Activated naive CD4-positive, alpha-beta T cell treated with anti-CD3 and anti-CD28 coated beads for 36 hours (primary cell): Measurements from ENCODE around the gene TFDP1. TPM values are rescaled to one million over a fixed set of nuclear protein-coding genes. Genes with fewer than 3 reads are reported as not detected.
A peak's percentile ranks its signal among the peaks of the same experiment; 100 is the strongest.

Experiments
- CTCF ChIA-PET: fragments of 350-600 bp; sonication (Branson Sonifier 250); formaldehyde crosslinking; loops from one replicate; lab custom pipeline; 2021; ENCODE audit warnings: antibody characterized with exemption; lab: Charles Lee
- DNase-seq: peaks from one replicate; pipeline ENCODE4 v3.0.0-alpha.2; 2020
- H3K27ac Mint-ChIP-seq: one replicate; pipeline ENCODE4 v1.8.0; 2021; ENCODE audit warnings: mild to moderate bottlenecking, mixed read lengths
- H3K27me3 Mint-ChIP-seq: one replicate; pipeline ENCODE4 v1.8.0; 2021; ENCODE audit warnings: low read depth, mixed read lengths
- H3K36me3 Mint-ChIP-seq: one replicate; pipeline ENCODE4 v1.8.0; 2021; ENCODE audit warnings: low read depth, mixed read lengths
- H3K4me1 Mint-ChIP-seq: one replicate; pipeline ENCODE4 v1.8.0; 2021; ENCODE audit warnings: low read depth, mixed read lengths
- H3K4me3 Mint-ChIP-seq: one replicate; pipeline ENCODE4 v1.8.0; 2021; ENCODE audit warnings: mild to moderate bottlenecking, moderate library complexity, mixed read lengths
- H3K9me3 Mint-ChIP-seq: one replicate; pipeline ENCODE4 v1.8.0; 2021; ENCODE audit warnings: mixed read lengths
- intact Hi-C: fragments of 100-400 bp; cut with micrococcal nuclease; formaldehyde crosslinking; loops from one replicate; pipeline ENCODE4 v1.15.1; 2023
- total RNA-seq, 2 experiments: library from RNA; stranded (reverse); gene quantifications; one replicate each; pipeline ENCODE4 v1.2.3, GENCODE V29; 2021

Gene TFDP1
- total RNA-seq, 2 experiments from 2014 or later: 157 to 161 TPM

DNA sequence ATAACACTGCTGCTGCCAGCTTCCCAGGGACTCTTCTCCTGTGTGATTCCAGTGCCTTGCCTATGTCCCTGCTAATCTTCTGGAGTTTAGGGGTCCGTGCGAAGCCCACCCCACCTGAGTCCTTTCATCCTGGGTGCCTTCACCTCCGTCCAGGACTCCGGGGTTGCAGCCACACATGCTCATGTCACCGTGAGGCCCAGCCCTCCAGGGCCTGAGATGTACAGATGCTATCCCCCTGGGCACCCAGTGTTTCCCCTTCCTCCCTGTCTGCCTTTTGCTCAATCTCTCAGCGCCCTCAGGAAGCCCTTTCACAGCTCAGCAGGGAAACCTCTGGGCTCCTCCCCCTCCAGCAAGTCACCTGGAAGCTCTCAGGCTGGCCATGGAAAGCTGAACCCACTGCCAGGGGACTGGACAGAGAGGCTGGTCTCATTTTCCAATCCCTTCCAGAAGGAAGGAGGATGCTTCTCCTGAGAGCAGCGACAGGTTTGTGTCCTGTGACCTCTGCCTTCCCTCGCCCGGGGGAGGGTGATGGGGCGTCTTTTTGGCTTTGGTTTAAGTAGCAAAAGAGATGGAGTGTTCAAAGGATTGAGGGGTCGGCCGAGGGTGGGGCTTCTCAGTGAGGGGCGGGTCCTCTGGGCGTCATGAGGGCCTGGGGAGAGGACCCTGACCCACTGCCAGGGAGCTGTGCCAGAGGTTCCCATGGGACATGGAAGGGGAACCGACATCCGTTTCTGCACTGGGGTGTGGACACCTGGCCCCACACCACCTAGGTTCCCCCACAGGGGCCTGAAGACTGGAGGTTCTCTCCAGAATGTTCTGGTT, 30.8 kb upstream of the TFDP1 start:
- Mint-ChIP-seq H3K27ac (no peak overlapping the region), H3K36me3 (peaks cover 9% of the 10 kb centered on the region), H3K4me1 (no peaks in the 10 kb centered on the region), H3K4me3 (no peak overlapping the region), H3K27me3 (no peaks in the 10 kb centered on the region), H3K9me3 (no peaks in the 10 kb centered on the region)
- peak; percentile 1 for DNase-seq
- intact Hi-C loops: no loop called here
- CTCF ChIA-PET: no interaction called here

DNA sequence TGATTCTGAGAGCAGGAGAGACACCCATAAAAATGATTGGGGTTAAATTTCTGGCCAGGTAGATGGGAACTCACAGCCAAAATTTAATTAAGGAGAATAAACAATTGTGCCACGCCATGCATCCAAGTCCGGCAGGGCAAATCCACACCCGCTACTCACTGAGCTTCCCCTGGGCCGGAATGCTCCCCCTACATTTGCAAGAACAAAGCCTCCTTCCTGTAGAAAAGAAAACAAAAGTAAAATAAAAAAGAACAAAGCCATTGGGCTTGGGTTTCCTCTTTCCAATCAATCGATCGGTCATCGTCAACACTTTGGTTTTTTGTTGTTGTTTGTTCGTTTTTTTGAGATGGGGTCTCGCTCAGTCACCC, 30.2 kb upstream of the TFDP1 start:
- Mint-ChIP-seq H3K27ac (no peak overlapping the region), H3K4me1 (no peaks in the 10 kb centered on the region), H3K27me3 (no peaks in the 10 kb centered on the region), H3K36me3 (peaks cover 5% of the 10 kb centered on the region), H3K4me3 (no peak overlapping the region), H3K9me3 (no peaks in the 10 kb centered on the region)
- CTCF ChIA-PET: no interaction called here
- intact Hi-C loops: no loop called here
- peak; percentile 0 for DNase-seq

DNA sequence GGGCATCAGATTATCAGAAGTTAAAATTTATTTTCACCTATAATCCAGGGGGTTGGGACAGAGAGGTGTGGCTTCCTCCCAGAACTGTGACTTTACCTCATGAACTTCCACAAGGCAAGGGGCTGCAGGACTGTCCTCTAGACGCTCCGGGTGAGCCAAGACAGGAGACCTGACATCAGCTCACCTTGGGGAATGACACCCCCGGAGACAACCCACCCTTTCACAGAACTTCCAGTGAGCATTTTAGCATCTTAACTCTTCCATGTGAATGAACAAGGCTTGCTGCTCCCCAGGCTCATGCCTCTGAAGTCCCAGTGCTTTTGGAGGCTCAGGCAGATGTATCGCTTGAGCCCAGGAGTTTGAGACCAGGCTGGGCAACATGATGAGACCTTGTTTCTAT, 29.4 kb upstream of the TFDP1 start:
- H3K4me1 Mint-ChIP-seq: no peaks in the 10 kb centered on the region
- H3K36me3 Mint-ChIP-seq: peaks cover 3% of the 10 kb centered on the region
- peak; percentile 1 for DNase-seq
- H3K9me3 Mint-ChIP-seq: no peaks in the 10 kb centered on the region
- no peak overlapping the region for H3K27ac Mint-ChIP-seq
- H3K27me3 Mint-ChIP-seq: no peaks in the 10 kb centered on the region
- intact Hi-C loops: no loop called here
- H3K4me3 Mint-ChIP-seq: no peak overlapping the region
- CTCF ChIA-PET: no interaction called here

DNA sequence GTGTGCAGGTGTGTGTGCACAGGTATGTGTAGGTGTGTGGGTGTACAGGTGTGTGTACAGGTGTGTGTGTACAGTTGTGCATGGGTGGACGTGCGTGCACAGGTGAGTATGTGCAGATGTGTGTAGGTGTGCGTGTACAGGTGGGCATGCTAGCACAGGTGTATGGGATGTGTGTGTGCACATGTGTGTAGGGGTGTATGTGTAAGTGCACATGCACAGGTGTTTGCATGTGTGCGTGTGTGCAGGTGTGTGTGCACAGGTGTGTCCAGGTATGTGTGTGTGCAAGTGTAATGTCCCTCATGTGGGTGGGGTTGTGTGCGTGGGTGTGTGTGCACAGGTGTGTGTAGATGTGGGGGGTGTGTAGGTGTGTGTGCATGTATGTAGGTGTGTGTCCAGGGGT, 27.5 kb upstream of the TFDP1 start:
- peak; percentile 0 for DNase-seq
- no peaks in the 10 kb centered on the region for H3K9me3 Mint-ChIP-seq

DNA sequence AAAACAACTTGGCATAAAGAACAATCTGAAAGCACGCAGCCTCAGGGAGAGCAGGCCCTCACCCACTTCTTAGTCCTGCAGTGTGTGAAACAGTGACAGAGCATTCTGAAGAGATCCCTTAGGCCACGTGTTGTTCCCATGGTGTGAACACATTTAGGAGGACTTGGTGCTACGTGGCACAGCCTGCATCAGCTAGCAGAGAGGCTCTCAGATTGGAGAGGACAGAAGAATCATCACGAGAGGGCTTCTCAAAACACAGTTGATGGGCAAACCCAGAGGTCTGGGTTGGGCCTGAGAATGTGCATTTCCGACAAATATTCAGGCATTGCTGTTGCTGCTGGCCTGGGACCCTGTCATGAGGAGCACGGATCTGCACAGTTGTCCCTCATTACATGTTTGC, 26.1 kb upstream of the TFDP1 start:
- no peak for DNase-seq
- H3K27me3 Mint-ChIP-seq: no peaks in the 10 kb centered on the region
- intact Hi-C loops: no loop called here
- H3K9me3 Mint-ChIP-seq: no peaks in the 10 kb centered on the region
- H3K36me3 Mint-ChIP-seq: no peaks in the 10 kb centered on the region
- H3K4me3 Mint-ChIP-seq: no peak overlapping the region
- no peak overlapping the region for H3K27ac Mint-ChIP-seq
- H3K4me1 Mint-ChIP-seq: peaks cover 4% of the 10 kb centered on the region
- CTCF ChIA-PET: no interaction called here

More for the DNA sequence above, 27.5 kb upstream of the TFDP1 start:
- H3K4me3 Mint-ChIP-seq: no peak overlapping the region
- intact Hi-C loops: no loop called here
- CTCF ChIA-PET: no interaction called here
- no peaks in the 10 kb centered on the region for H3K27me3 Mint-ChIP-seq
- no peak overlapping the region for H3K27ac Mint-ChIP-seq
- no peaks in the 10 kb centered on the region for H3K36me3 Mint-ChIP-seq
- no peaks in the 10 kb centered on the region for H3K4me1 Mint-ChIP-seq

DNA sequence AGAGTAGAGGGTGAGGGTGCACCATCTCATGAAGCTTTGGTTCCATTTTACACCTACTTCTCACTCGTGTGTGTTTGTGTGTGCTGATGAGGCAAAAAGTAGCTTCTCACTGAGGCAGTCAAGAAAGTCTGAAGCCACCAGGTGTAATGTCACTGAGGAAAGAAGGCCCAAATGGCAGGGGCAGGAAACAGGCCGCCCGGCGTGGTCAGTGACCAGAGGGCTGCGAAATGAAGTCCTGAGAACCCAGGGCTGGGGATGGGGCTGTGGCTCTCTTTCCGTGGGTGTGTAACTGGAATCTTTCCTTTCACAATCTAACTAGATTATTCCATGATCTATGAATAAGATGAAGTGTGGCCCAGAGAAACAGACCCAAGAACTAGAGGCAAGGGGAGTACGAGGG, 25.5 kb upstream of the TFDP1 start:
- Mint-ChIP-seq H3K4me3 (no peak overlapping the region), H3K4me1 (peaks cover 4% of the 10 kb centered on the region), H3K27me3 (no peaks in the 10 kb centered on the region), H3K27ac (no peak overlapping the region), H3K36me3 (no peaks in the 10 kb centered on the region), H3K9me3 (no peaks in the 10 kb centered on the region)
- CTCF ChIA-PET: no interaction called here
- intact Hi-C loops: no loop called here
- no peak for DNase-seq

DNA sequence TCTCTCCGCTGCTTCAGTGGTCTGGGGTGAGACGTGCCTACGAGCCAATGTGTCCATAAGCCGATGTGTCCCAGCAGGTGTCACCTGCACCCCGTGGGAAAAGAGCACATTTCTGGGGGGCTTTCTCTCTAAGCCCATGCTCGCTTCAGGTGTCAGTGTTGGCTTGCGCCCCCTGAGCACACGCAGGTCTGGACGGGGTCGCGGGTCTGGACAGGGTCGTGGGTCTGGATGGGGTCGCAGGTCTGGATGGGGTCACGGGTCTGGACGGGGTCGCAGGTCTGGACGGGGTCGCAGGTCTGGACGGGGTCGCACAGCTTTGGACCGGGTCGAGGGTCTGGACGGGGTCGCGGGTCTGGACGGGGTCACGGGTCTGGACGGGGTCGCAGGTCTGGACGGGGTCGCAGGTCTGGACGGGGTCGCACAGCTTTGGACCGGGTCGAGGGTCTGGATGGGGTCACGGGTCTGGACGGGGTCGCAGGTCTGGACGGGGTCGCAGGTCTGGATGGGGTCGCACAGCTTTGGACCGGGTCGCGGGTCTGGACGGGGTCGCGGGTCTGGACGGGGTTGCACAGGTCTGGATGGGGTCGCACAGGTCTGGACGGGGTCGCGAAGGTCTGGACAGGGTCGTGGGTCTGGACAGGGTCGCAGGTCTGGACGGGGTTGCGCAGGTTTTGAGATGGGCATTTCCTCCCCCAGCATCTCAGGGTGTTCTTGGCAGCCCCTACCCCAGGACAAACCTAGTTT, 24.5 kb upstream of the TFDP1 start:
- Mint-ChIP-seq H3K36me3 (no peaks in the 10 kb centered on the region), H3K27ac (no peak overlapping the region), H3K4me1 (peaks cover 4% of the 10 kb centered on the region), H3K9me3 (no peaks in the 10 kb centered on the region), H3K4me3 (no peak overlapping the region), H3K27me3 (no peaks in the 10 kb centered on the region)
- DNase-seq: peak; percentile 1
- CTCF ChIA-PET: no interaction called here
- intact Hi-C loops: no loop called here

DNA sequence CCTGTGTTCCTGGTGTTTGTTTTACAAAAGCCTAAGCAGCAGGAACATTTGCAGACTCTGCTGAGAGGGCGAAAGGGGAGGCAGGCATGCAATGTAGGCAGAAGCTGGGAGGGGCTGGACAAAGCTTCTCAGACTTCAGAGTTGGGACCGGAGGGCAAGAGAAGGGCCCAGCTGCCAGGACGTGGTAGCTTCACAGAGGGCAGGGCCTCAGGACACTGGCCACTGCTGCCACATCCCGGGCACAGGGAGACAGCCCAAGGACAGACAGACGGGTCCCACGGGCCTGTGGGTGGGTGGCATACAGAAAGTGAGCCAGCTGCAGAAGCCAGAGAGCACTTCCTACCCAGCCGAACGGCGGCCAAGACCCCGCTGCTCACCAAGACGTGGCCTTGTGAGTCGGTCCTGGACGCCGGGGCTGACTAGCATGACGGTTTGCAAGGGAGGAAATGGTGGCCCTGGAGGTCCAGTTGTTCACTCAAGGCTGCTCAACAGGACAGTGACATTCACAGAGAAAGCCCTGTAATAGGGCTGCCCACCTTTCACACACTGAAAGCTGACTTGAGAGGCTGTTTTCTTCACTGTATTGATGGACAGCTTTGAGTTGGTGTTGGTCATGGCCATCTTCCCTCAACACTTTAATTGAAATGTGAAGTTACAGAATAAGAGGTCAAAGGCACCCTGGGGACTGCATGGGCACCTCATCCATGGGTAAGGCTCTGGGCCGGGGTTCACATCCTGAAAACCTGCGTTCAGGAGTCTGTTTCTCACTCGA, 23.7 kb upstream of the TFDP1 start:
- H3K36me3 Mint-ChIP-seq: no peaks in the 10 kb centered on the region
- no peak overlapping the region for H3K4me3 Mint-ChIP-seq
- CTCF ChIA-PET: interaction anchor here (0.5 to 2.0 kb wide), 3 partner anchors 23 to 102 kb away, joined by 3 to 9 read pairs (median 3); no protein-coding TSS in a partner anchor
- H3K27me3 Mint-ChIP-seq: peaks cover 2% of the 10 kb centered on the region
- DNase-seq: peak; percentile 3
- intact Hi-C loops: no loop called here
- H3K27ac Mint-ChIP-seq: no peak overlapping the region
- H3K9me3 Mint-ChIP-seq: no peaks in the 10 kb centered on the region
- peaks cover 4% of the 10 kb centered on the region for H3K4me1 Mint-ChIP-seq

DNA sequence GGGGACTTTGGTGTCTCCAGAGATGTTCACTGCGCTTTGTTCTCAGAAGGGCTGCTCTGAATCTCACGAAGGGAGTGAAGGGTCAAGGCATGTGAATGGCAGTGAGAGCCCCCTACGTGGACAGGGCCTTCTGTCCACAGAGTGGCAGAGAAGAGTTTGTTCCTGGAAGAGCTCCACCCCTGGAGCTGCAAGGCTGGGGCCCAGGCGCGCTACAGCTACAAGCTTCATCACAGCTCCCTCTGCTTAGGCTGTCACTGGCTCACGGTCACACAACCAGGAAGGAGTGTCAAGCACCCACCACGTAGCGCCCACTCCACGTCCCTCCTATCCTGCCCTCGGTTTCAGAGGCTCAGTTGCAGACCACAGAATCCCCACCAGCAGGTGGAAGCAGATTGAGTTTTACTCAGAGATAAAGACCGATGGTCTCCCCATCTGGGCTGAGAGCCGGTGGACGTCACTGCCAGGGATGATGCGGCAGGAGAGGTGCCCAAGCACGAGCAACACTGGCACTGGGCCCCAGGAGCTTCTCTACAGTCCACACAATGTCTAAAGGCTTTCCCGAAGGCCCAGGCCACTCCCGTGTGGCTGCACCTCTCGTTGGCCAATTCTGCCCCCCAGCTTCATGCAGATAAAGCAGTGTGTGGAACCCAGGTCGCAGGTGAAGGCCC, 23.0 kb upstream of the TFDP1 start:
- Mint-ChIP-seq H3K27ac (no peak overlapping the region), H3K4me3 (no peak overlapping the region), H3K36me3 (no peaks in the 10 kb centered on the region), H3K4me1 (peaks cover 4% of the 10 kb centered on the region), H3K9me3 (no peaks in the 10 kb centered on the region), H3K27me3 (peaks cover 2% of the 10 kb centered on the region)
- DNase-seq: peak; percentile 3
- intact Hi-C loops: loop anchor here (1.0 to 2.0 kb wide), 3 partner anchors 103 to 619 kb away; no protein-coding TSS in a partner anchor
- CTCF ChIA-PET: interaction anchor here (0.7 to 2.0 kb wide), 6 partner anchors 24 to 166 kb away, joined by 3 to 9 read pairs (median 3); no protein-coding TSS in a partner anchor

DNA sequence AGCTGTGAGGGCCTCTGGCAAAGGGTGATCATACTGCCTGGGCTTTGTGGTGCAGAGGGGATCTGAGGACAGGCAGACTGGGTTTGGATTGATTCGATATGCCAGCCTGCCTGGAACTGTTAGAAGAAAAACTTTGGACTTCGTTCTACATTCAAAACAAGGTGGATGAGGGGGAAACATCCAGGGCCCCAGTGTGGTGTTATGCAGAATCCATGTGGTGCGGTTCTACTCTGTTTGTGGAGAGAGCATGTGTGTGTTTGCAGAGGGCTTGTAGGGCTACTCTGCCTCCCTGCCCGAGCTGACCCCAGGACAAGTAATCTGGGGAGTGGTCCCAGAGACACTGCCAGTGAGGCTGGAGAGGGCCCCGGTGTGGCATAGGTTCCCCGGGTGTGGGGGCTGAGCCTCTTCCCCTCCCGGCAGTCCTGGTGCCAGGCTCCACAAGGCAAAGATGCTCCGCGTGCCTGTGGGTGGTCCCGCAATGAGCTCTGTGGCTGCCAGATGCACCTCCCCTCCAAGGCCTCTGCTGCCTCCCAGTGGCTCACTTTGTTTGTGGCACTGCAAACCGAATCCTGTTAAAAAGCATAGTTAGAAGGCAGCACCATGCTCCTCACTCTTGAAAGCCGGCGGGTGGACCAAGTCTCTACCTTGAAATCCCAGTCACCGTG, 22.3 kb upstream of the TFDP1 start:
- CTCF ChIA-PET: interaction anchor here (0.7 to 2.0 kb wide), 7 partner anchors 25 to 167 kb away, joined by 3 to 9 read pairs (median 3); no protein-coding TSS in a partner anchor
- Mint-ChIP-seq H3K4me1 (peaks cover 4% of the 10 kb centered on the region), H3K4me3 (no peak overlapping the region), H3K27ac (no peak overlapping the region), H3K9me3 (no peaks in the 10 kb centered on the region), H3K27me3 (peaks cover 2% of the 10 kb centered on the region), H3K36me3 (no peaks in the 10 kb centered on the region)
- intact Hi-C loops: loop anchor here (1.0 to 2.0 kb wide), 3 partner anchors 104 to 619 kb away; no protein-coding TSS in a partner anchor
- DNase-seq: peak; percentile 70

DNA sequence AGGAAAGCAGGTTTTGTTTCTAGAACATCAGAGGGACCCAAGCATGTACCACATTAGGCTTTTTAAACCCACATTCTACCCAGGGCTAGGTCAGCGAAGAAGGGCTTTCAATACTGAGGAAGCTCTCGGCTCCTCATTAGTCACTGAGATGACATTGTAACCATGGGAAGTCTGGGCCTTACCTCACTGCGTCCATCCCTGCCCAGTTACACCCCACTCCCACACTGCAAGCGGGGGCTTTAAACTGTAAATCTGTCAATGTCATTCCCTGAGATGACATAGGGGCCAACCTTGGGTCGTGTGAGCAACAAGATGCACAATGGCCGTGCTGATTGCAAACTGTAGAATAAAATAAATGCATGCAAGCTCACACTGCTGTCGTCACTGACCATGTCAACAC, 21.7 kb upstream of the TFDP1 start:
- no peaks in the 10 kb centered on the region for H3K36me3 Mint-ChIP-seq
- no peak overlapping the region for H3K27ac Mint-ChIP-seq
- CTCF ChIA-PET: interaction anchor here (1.0 to 2.0 kb wide), 5 partner anchors 54 to 167 kb away, joined by 3 to 9 read pairs (median 3); no protein-coding TSS in a partner anchor
- no peak overlapping the region for H3K4me3 Mint-ChIP-seq
- peaks cover 4% of the 10 kb centered on the region for H3K4me1 Mint-ChIP-seq
- no peaks in the 10 kb centered on the region for H3K9me3 Mint-ChIP-seq
- intact Hi-C loops: loop anchor here (1.0 to 2.0 kb wide), 3 partner anchors 105 to 620 kb away; no protein-coding TSS in a partner anchor
- DNase-seq: peak; percentile 0
- peaks cover 2% of the 10 kb centered on the region for H3K27me3 Mint-ChIP-seq
